ENCODE measurements around the gene SYNPO2L.
"Not testable (repeated sequence)": the region's sequence is repeated elsewhere in the genome, so short reads cannot be mapped to it uniquely, and the experiment has no call there.

The SYNPO2L gene

GRCh38 chr10:73643362-73643761 is 12.5 kb downstream of the SYNPO2L start:
- no peaks in the 10 kb centered on the region for H3K36me3 Mint-ChIP-seq

GRCh38 chr10:73641328-73642060 is 14.3 kb downstream of the SYNPO2L start, which contains the start of gene MYOZ1:
Gene MYOZ1 (minus strand): TSS chr10:73641474. CDS start chr10:73640017, 1,457 bp downstream.
- no peak for ATAC-seq
- Mint-ChIP-seq H3K27me3 (peaks cover under 1% of the 10 kb centered on the region), H3K36me3 (no peaks in the 10 kb centered on the region), H3K27ac (no peak within 1 kb of the TSS), H3K4me1 (peaks cover 12% of the 10 kb centered on the region), H3K4me3 (no peak within 1 kb of the TSS), H3K9me3 (no peaks in the 10 kb centered on the region)

More at GRCh38 chr10:73643362-73643761, 12.5 kb downstream of the SYNPO2L start:
- Mint-ChIP-seq H3K9me3 (no peaks in the 10 kb centered on the region), H3K27ac (peak overlapping the region; percentile 23), H3K4me1 (peaks cover 25% of the 10 kb centered on the region), H3K27me3 (peaks cover 16% of the 10 kb centered on the region), H3K4me3 (no peak overlapping the region)
- ATAC-seq: no peak

GRCh38 chr10:73639286-73639685 is 16.5 kb downstream of the SYNPO2L start:
- Mint-ChIP-seq H3K36me3 (no peaks in the 10 kb centered on the region), H3K4me3 (no peak overlapping the region), H3K9me3 (no peaks in the 10 kb centered on the region), H3K4me1 (peaks cover 9% of the 10 kb centered on the region), H3K27ac (no peak overlapping the region), H3K27me3 (no peaks in the 10 kb centered on the region)
- ATAC-seq: no peak

- Mint-ChIP-seq H3K27ac (no peak overlapping the region), H3K4me1 (no peaks in the 10 kb centered on the region), H3K9me3 (no peaks in the 10 kb centered on the region), H3K36me3 (no peaks in the 10 kb centered on the region), H3K27me3 (no peaks in the 10 kb centered on the region), H3K4me3 (no peak overlapping the region)
- no peak for ATAC-seq
Measured at GRCh38 chr10:73635781-73636180, 20.0 kb downstream of the SYNPO2L start.

- no peaks in the 10 kb centered on the region for H3K4me1 Mint-ChIP-seq
- no peak overlapping the region for H3K4me3 Mint-ChIP-seq
- H3K36me3 Mint-ChIP-seq: no peaks in the 10 kb centered on the region
- no peaks in the 10 kb centered on the region for H3K27me3 Mint-ChIP-seq
- ATAC-seq: no peak
- no peak overlapping the region for H3K27ac Mint-ChIP-seq
- no peaks in the 10 kb centered on the region for H3K9me3 Mint-ChIP-seq
Measured at GRCh38 chr10:73634421-73634820, 21.4 kb downstream of the SYNPO2L start.

- H3K36me3 Mint-ChIP-seq: no peaks in the 10 kb centered on the region
- H3K27me3 Mint-ChIP-seq: no peaks in the 10 kb centered on the region
- ATAC-seq: no peak
- H3K4me1 Mint-ChIP-seq: peaks cover 10% of the 10 kb centered on the region
- H3K4me3 Mint-ChIP-seq: no peak overlapping the region
- H3K9me3 Mint-ChIP-seq: no peaks in the 10 kb centered on the region
- no peak overlapping the region for H3K27ac Mint-ChIP-seq
Measured at GRCh38 chr10:73629165-73629564, 26.7 kb downstream of the SYNPO2L start.

GRCh38 chr10:73628405-73628804 is 27.4 kb downstream of the SYNPO2L start:
- Mint-ChIP-seq H3K27ac (no peak overlapping the region), H3K4me1 (peaks cover 10% of the 10 kb centered on the region), H3K4me3 (no peak overlapping the region), H3K27me3 (no peaks in the 10 kb centered on the region), H3K9me3 (no peaks in the 10 kb centered on the region), H3K36me3 (no peaks in the 10 kb centered on the region)
- no peak for ATAC-seq

GRCh38 chr10:73627300-73627699 is 28.5 kb downstream of the SYNPO2L start:
- no peak for ATAC-seq
- no peaks in the 10 kb centered on the region for H3K27me3 Mint-ChIP-seq
- H3K27ac Mint-ChIP-seq: no peak overlapping the region
- H3K4me1 Mint-ChIP-seq: peaks cover 10% of the 10 kb centered on the region
- no peaks in the 10 kb centered on the region for H3K36me3 Mint-ChIP-seq
- H3K9me3 Mint-ChIP-seq: no peaks in the 10 kb centered on the region
- H3K4me3 Mint-ChIP-seq: no peak overlapping the region

- Mint-ChIP-seq H3K4me3 (peak overlapping the region; percentile 97), H3K27ac (peak overlapping the region; percentile 97), H3K4me1 (peaks cover 10% of the 10 kb centered on the region), H3K36me3 (no peaks in the 10 kb centered on the region), H3K27me3 (no peaks in the 10 kb centered on the region), H3K9me3 (no peaks in the 10 kb centered on the region)
- ATAC-seq: peak; percentile 98
Measured at GRCh38 chr10:73625884-73626752, 29.7 kb downstream of the SYNPO2L start.

GRCh38 chr10:73625004-73625883 is 30.6 kb downstream of the SYNPO2L start:
- H3K36me3 Mint-ChIP-seq: no peaks in the 10 kb centered on the region
- peaks cover 10% of the 10 kb centered on the region for H3K4me1 Mint-ChIP-seq
- H3K27ac Mint-ChIP-seq: peak overlapping the region; percentile 97
- H3K4me3 Mint-ChIP-seq: peak overlapping the region; percentile 97
- H3K27me3 Mint-ChIP-seq: no peaks in the 10 kb centered on the region
- peak; percentile 80 for ATAC-seq
- H3K9me3 Mint-ChIP-seq: no peaks in the 10 kb centered on the region

- Mint-ChIP-seq H3K27me3 (no peaks in the 10 kb centered on the region), H3K4me1 (peaks cover 10% of the 10 kb centered on the region), H3K36me3 (no peaks in the 10 kb centered on the region), H3K9me3 (no peaks in the 10 kb centered on the region), H3K27ac (no peak overlapping the region), H3K4me3 (no peak overlapping the region)
- no peak for ATAC-seq
Measured at GRCh38 chr10:73623056-73623455, 32.8 kb downstream of the SYNPO2L start.

GRCh38 chr10:73620974-73621373 is 34.9 kb downstream of the SYNPO2L start:
- H3K9me3 Mint-ChIP-seq, H3K27me3 Mint-ChIP-seq, H3K27ac Mint-ChIP-seq, H3K4me1 Mint-ChIP-seq, H3K36me3 Mint-ChIP-seq, H3K4me3 Mint-ChIP-seq, ATAC-seq: not testable (repeated sequence)

GRCh38 chr10:73617143-73617542 is 38.7 kb downstream of the SYNPO2L start:
- H3K4me3 Mint-ChIP-seq, H3K9me3 Mint-ChIP-seq: not testable (repeated sequence)

GRCh38 chr10:73614720-73615119 is 41.1 kb downstream of the SYNPO2L start:
- peaks cover 5% of the 10 kb centered on the region for H3K36me3 Mint-ChIP-seq
- no peak overlapping the region for H3K27ac Mint-ChIP-seq

More at GRCh38 chr10:73617143-73617542, 38.7 kb downstream of the SYNPO2L start:
- ATAC-seq, H3K4me1 Mint-ChIP-seq, H3K27me3 Mint-ChIP-seq, H3K36me3 Mint-ChIP-seq, H3K27ac Mint-ChIP-seq: not testable (repeated sequence)

GRCh38 chr10:73609116-73609515 is 46.7 kb downstream of the SYNPO2L start:
- H3K9me3 Mint-ChIP-seq: no peaks in the 10 kb centered on the region
- no peaks in the 10 kb centered on the region for H3K4me1 Mint-ChIP-seq
- no peak overlapping the region for H3K4me3 Mint-ChIP-seq
- ATAC-seq: no peak
- H3K27ac Mint-ChIP-seq: no peak overlapping the region
- no peaks in the 10 kb centered on the region for H3K27me3 Mint-ChIP-seq
- H3K36me3 Mint-ChIP-seq: peaks cover 5% of the 10 kb centered on the region

More at GRCh38 chr10:73614720-73615119, 41.1 kb downstream of the SYNPO2L start:
- H3K4me1 Mint-ChIP-seq: no peaks in the 10 kb centered on the region
- H3K9me3 Mint-ChIP-seq: no peaks in the 10 kb centered on the region
- ATAC-seq: no peak
- no peak overlapping the region for H3K4me3 Mint-ChIP-seq
- H3K27me3 Mint-ChIP-seq: no peaks in the 10 kb centered on the region
